ENCODE results near the gene MYO5C. TPM values are rescaled to one million over a fixed set of nuclear protein-coding genes. Genes with fewer than 3 reads are reported as not detected.

MYO5C gene
- total RNA-seq, 1 donor from 2014 or later, result 80.0 TPM

DNA sequence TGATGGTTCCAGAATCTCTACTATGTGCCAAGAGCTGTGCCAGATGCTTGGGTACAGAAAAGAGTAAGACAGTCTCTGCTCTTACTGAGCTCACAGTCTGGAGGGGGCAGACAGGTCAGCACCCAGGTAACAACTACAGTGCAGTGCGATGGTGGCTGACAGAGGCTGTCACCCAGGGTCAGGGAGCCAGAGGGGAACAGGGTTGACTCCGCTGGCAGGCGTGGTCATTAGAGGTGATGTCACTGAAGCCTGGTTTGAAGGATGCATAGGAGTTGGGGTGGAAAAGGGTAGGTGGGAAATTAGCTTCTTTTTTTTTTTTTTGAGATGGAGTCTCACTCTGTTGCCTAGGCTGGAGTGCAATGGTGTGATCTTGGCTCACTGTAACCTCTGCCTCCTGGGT, 136.0 kb downstream of the MYO5C start:
- DNase-seq, result no peak
- H3K27ac ChIP-seq, result no peak overlapping the region
- H3K4me1 ChIP-seq, result no peaks in the 10 kb centered on the region
- TF ChIP-seq, protein P1, sequence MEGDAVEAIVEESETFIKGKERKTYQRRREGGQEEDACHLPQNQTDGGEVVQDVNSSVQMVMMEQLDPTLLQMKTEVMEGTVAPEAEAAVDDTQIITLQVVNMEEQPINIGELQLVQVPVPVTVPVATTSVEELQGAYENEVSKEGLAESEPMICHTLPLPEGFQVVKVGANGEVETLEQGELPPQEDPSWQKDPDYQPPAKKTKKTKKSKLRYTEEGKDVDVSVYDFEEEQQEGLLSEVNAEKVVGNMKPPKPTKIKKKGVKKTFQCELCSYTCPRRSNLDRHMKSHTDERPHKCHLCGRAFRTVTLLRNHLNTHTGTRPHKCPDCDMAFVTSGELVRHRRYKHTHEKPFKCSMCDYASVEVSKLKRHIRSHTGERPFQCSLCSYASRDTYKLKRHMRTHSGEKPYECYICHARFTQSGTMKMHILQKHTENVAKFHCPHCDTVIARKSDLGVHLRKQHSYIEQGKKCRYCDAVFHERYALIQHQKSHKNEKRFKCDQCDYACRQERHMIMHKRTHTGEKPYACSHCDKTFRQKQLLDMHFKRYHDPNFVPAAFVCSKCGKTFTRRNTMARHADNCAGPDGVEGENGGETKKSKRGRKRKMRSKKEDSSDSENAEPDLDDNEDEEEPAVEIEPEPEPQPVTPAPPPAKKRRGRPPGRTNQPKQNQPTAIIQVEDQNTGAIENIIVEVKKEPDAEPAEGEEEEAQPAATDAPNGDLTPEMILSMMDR (IDR thresholded peaks at IDR 0.05), result no peak
- no peaks in the 10 kb centered on the region for H3K36me3 ChIP-seq
- no peak for ATAC-seq
- H3K27me3 ChIP-seq, result no peaks in the 10 kb centered on the region
- H3K9me3 ChIP-seq, result no peaks in the 10 kb centered on the region
- intact Hi-C loops (cut with DNase I), result no loop called here
- H3K4me3 ChIP-seq, result no peak overlapping the region

DNA sequence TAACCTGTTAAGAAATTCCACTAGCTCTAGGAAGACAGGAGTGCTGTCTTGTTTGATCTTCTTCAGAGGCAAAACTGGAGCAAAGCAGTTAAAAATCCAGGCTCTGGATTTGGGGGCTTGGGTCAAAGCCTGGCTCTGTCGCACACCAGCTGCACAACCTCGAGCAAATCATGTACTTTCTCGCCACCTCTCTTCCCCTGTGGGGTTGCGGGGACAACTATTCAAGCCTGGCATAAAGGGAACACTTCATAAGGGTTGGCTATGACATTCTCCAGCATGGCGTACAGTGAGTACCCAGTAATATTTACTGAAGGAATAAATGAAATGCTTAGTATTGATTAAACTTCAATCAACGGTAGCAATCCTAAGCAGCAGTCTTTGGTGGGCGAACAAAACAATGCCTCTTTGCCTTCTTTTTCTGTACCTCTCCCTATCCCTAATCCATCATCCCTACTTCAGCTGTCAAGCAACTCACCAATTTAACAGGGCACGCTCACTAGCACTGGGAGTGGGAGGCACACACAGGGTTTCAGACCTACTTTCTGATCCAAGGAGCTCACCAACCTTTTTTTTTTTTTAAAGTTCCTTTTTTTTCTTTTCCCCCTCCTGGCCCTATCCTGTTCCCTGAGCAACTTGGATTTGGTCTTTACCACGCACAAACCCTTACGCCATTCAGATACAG, 137.4 kb downstream of the MYO5C start:
- Histone ChIP-seq H3K27me3 (no peaks in the 10 kb centered on the region), H3K36me3 (no peaks in the 10 kb centered on the region), H3K4me1 (no peaks in the 10 kb centered on the region), H3K9me3 (no peaks in the 10 kb centered on the region), H3K27ac (no peak overlapping the region), H3K4me3 (no peak overlapping the region)
- no peak for ATAC-seq
- TF ChIP-seq, protein P1 (IDR thresholded peaks at IDR 0.05), result no peak
- DNase-seq, result no peak
- intact Hi-C loops (cut with DNase I), result no loop called here

DNA sequence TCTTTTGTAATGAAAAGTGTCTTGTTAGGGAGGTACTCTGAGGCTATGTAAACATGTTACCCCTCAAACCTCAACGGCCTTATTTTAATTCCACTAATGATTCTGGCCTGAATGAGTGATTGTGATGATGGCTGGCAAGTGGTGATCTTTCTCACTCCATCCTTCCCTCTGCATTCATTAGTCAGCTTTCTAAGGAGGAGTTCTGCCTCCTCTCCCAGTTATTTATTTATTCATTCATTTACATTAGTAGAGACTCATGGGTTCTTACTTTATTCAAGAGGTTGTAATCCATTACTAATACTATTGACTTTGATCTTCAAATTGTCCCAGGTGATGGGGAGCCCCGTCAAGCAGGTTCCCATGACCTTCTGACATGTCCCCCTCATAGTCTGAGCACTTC, 139.7 kb downstream of the MYO5C start:
- H3K4me1 ChIP-seq, result no peaks in the 10 kb centered on the region
- DNase-seq (no peak), ATAC-seq (no peak)
- no peaks in the 10 kb centered on the region for H3K27me3 ChIP-seq
- H3K36me3 ChIP-seq, result no peaks in the 10 kb centered on the region
- H3K27ac ChIP-seq, result no peak overlapping the region
- TF ChIP-seq, protein P1 (IDR thresholded peaks at IDR 0.05), result no peak
- H3K4me3 ChIP-seq, result no peak overlapping the region
- H3K9me3 ChIP-seq, result no peaks in the 10 kb centered on the region
- intact Hi-C loops (cut with DNase I), result no loop called here

DNA sequence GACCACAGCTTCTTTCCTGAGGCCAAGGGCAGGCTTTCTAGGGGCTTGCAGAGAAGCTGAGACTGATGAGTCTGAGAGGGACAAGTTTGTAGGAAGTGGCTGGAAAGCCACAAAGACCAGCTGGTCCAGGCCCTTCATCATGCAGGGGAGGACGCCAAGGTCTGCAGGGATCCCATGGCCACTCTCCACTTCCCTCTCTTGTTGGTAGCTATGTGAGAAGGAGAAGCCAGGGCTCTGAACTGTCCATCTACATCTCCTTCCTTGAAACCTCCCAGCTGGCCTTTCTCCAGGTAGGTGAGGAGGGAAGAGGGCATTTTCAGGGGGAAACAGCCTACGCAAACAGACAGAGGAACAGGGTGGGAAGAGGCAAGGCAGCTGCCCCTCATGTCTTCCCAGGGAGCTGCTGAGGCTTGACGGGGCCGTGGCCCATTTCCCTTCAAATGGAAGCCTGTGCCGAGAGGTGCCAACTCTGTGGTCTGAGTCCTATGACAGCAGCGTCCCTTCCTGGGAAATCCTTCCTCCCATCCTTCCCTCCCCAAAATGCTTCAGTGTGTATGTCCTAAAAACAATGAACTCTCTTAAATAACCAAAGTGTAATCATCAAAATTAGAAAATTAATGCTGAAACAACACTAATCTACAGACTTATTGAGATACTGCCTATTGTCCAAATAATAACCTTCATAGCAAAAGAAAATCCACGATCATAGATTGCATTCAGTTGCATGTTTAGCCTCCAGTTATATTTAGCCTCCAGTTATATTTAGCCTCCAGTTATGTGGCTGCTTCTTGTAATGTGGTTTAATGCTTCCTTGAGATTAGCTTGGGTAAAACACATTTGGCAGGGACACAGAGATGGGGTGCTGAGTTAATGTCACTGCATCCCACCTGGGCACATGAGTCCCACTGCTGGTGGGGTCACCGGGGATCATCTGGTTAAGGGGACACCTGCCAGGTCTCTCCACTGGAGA, 140.4 kb downstream of the MYO5C start:
- no peaks in the 10 kb centered on the region for H3K9me3 ChIP-seq
- ATAC-seq (peak; percentile 63), DNase-seq (no peak)
- no peak overlapping the region for H3K27ac ChIP-seq
- TF ChIP-seq, protein P1 (IDR thresholded peaks at IDR 0.05), result no peak
- intact Hi-C loops (cut with DNase I), result no loop called here
- H3K4me3 ChIP-seq, result no peak overlapping the region
- no peaks in the 10 kb centered on the region for H3K4me1 ChIP-seq
- no peaks in the 10 kb centered on the region for H3K27me3 ChIP-seq
- no peaks in the 10 kb centered on the region for H3K36me3 ChIP-seq

DNA sequence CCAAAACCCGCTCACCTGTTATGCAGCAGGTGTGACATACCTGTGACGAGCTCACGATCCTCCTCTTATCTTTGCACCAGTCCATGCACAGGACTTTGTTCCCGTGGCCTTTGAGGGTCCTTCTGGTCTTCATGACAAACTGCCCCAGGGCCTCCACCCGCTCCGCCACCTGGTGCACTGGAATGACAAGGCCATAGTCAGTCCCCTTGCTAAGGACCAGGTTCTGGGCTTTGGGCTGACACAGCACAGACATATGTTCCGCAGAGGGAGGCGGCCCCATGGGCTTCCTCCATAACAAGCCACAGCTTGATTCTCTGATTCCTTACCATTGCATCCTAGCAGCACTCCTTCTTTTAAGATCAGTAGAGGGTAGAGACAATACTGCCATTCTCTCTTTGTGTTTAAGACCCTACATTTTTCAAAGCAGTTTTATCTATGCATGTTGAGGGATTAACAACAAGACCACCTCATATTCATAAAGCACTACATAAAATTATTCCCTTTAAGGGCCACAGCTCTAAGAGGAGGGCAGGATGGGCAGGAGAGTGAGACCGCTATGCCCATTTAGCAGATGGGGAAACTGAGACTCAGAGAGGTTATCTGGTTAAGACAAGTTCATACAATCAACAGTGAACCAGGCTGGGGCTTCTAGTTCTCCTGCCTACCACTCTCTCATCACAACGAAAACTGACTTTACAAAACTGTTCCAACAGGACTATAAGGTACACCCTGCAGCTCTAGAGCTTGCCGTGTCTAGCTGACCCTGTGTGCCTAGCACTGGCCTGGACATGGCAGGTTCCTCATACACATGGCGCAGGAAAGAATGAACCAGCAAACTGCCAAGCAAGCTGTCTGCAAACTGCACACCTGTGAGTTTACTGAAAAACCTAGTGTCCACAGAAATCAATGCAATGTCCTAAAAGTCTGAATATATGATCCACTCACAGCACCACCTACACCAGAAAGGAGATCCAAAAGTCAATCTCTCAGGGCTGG, 141.4 kb downstream of the MYO5C start:
- no peak for DNase-seq
- intact Hi-C loops (cut with DNase I), result no loop called here

More for the DNA sequence above, 141.4 kb downstream of the MYO5C start:
- H3K36me3 ChIP-seq, result peaks cover 9% of the 10 kb centered on the region
- ATAC-seq, result no peak
- no peaks in the 10 kb centered on the region for H3K9me3 ChIP-seq
- no peak overlapping the region for H3K27ac ChIP-seq
- H3K4me3 ChIP-seq, result no peak overlapping the region
- H3K4me1 ChIP-seq, result no peaks in the 10 kb centered on the region
- TF ChIP-seq, protein P1 (IDR thresholded peaks at IDR 0.05), result no peak
- H3K27me3 ChIP-seq, result no peaks in the 10 kb centered on the region

Data from upper lobe of right lung (tissue), 1 donor.